Ascending aorta (tissue), 2 donors: Measurements from ENCODE around the gene SH2D7. TPM values are rescaled to one million over a fixed set of nuclear protein-coding genes. Genes with fewer than 3 reads are reported as not detected.
A peak's percentile ranks its signal among the peaks of the same experiment; 100 is the strongest.

ENCODE experiments used
- DNase-seq, 2 donors: peaks; one replicate each; pipeline ENCODE4 v3.0.0-alpha.2; 2019; ENCODE audit warnings: low spot score in 2 of 2
- H3K27ac ChIP-seq, 2 donors: fragments of 200-600 bp; sonication (generic); one replicate each; pipeline ENCODE4 v1.5.1; 2016 to 2017; ENCODE audit warnings: mild to moderate bottlenecking in 1 of 2
- H3K27me3 ChIP-seq: fragments of 200-600 bp; sonication (generic); one replicate; pipeline ENCODE4 v1.5.1; 2017
- H3K36me3 ChIP-seq, 2 donors: fragments of 200-600 bp; sonication (generic); one replicate each; pipeline ENCODE4 v1.5.1; 2016
- H3K4me1 ChIP-seq, 2 donors: fragments of 200-600 bp; sonication (generic); one replicate each; pipeline ENCODE4 v1.5.1; 2016 to 2017; ENCODE audit warnings: mild to moderate bottlenecking in 1 of 2
- H3K4me3 ChIP-seq, 2 donors: fragments of 200-600 bp; sonication (generic); one replicate each; pipeline ENCODE4 v1.5.1; 2016 to 2017; ENCODE audit warnings: mild to moderate bottlenecking in 1 of 2
- H3K9me3 ChIP-seq, 2 donors: fragments of 200-600 bp; sonication (generic); one replicate each; pipeline ENCODE4 v1.5.1; 2016
- intact Hi-C: fragments of 100-400 bp; cut with DNase I; formaldehyde crosslinking; loops from one replicate; pipeline ENCODE4 v1.15.1; 2023
- total RNA-seq: library from RNA; depleted of rRNA; stranded (reverse); fragments of >200 nt; gene quantifications from one replicate; pipeline ENCODE4 v1.1.0, GENCODE V29; 2016
- TF ChIP-seq, protein P1 (sequence below), 3 experiments: fragments of 200-600 bp in 2 of 3; fragments of 450-650 bp in 1 of 3; sonication (generic) in 2 of 3; IDR thresholded peaks; one replicate each; pipeline ENCODE4 v1.5.1; 2016 to 2019; ENCODE audit warnings: antibody characterized with exemption in 3 of 3, mild to moderate bottlenecking in 1 of 3, moderate library complexity in 1 of 3

The SH2D7 gene
- total RNA-seq, 1 donor from 2014 or later, result not detected

- H3K27ac ChIP-seq, result no peak overlapping the region
- no peaks in the 10 kb centered on the region for H3K9me3 ChIP-seq
- TF ChIP-seq, protein P1, sequence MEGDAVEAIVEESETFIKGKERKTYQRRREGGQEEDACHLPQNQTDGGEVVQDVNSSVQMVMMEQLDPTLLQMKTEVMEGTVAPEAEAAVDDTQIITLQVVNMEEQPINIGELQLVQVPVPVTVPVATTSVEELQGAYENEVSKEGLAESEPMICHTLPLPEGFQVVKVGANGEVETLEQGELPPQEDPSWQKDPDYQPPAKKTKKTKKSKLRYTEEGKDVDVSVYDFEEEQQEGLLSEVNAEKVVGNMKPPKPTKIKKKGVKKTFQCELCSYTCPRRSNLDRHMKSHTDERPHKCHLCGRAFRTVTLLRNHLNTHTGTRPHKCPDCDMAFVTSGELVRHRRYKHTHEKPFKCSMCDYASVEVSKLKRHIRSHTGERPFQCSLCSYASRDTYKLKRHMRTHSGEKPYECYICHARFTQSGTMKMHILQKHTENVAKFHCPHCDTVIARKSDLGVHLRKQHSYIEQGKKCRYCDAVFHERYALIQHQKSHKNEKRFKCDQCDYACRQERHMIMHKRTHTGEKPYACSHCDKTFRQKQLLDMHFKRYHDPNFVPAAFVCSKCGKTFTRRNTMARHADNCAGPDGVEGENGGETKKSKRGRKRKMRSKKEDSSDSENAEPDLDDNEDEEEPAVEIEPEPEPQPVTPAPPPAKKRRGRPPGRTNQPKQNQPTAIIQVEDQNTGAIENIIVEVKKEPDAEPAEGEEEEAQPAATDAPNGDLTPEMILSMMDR (IDR thresholded peaks at IDR 0.05), result no peak
- H3K4me1 ChIP-seq, result peaks cover 5 to 14% of the 10 kb centered on the region in 2 donors
- DNase-seq, result no peak
- intact Hi-C loops, result loop anchor here (5.0 kb wide), 2 partner anchors 69 to 361 kb away; partner anchors contain the start of genes HYKK and TBC1D2B
- no peaks in the 10 kb centered on the region for H3K27me3 ChIP-seq
- H3K4me3 ChIP-seq, result no peak overlapping the region
- H3K36me3 ChIP-seq, result no peaks in the 10 kb centered on the region
Measured at GRCh38 chr15:78146425-78147154, 54.2 kb downstream of the SH2D7 start.

DNA sequence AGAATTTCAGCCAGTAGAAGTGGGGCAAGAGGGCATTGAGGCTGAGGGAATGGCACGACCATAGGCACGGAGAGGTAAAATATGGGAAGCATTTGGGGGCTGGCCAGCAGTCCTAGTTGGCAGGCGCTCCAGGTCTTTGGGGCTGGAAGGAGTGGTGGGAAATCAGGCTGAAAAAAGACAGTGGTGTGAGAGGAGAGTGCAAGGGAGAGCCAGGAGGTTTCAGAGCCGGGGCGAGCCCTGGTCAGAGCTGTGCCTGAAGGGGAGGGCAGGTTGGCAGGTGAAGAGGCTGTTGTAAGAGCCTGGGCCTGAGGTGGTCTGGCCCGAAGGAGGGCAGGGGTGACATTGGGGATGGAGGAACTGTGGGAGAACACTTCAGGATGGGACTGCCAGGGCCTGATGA, 55.2 kb downstream of the SH2D7 start:
- intact Hi-C loops, result loop anchor here (5.0 kb wide), 2 partner anchors 70 to 360 kb away; partner anchors contain the start of genes HYKK and TBC1D2B
- Histone ChIP-seq H3K27me3 (no peaks in the 10 kb centered on the region), H3K9me3 (no peaks in the 10 kb centered on the region), H3K4me3 (no peak overlapping the region), H3K36me3 (no peaks in the 10 kb centered on the region), H3K27ac (no peak overlapping the region), H3K4me1 (peaks cover 5 to 14% of the 10 kb centered on the region in 2 donors)
- no peak for DNase-seq
- TF ChIP-seq, protein P1 (IDR thresholded peaks at IDR 0.05), result no peak

DNA sequence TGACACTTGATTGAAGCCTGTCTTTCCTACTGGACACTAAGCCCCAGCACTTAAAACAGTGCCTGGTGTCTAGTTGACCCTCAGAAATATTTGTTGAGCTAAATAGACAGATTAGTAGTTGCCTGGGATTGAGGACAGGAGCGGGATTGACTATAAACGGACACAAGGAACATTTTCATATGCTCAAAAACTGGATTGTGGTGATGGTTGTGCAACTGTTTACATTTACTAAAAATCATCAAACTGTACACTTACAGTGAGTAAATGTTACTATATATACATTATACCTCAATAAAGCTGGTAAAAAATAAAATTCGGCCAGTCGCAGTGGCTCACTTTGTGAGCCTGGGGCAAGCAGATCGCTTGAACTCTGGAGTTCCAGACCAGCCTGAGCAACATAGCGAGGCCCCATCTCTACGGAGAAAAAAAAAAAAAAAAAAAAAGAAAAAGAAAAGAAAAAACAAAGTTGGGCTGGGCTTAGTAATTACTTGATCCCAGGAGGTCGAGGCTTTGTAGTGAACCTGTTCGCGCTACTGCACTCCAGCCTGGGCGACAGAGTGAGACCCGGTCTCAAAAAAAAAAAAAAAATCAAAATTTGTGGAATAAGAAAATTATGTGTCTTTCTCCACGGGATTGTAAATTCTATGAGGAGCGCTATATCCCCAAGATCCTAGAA, 56.2 kb downstream of the SH2D7 start:
- Histone ChIP-seq H3K4me3 (peak overlapping the region; percentile 79 to 90), H3K4me1 (peaks cover 5 to 14% of the 10 kb centered on the region in 2 donors), H3K27ac (peak overlapping the region; percentile 81 to 87), H3K36me3 (no peaks in the 10 kb centered on the region), H3K27me3 (no peaks in the 10 kb centered on the region), H3K9me3 (no peaks in the 10 kb centered on the region)
- TF ChIP-seq, protein P1 (IDR thresholded peaks at IDR 0.05), result no peak
- intact Hi-C loops, result loop anchor here (1.0 to 5.0 kb wide), 5 partner anchors 17 to 359 kb away; partner anchors contain the start of genes CIB2, DNAJA4, HYKK and TBC1D2B
- no peak for DNase-seq

DNA sequence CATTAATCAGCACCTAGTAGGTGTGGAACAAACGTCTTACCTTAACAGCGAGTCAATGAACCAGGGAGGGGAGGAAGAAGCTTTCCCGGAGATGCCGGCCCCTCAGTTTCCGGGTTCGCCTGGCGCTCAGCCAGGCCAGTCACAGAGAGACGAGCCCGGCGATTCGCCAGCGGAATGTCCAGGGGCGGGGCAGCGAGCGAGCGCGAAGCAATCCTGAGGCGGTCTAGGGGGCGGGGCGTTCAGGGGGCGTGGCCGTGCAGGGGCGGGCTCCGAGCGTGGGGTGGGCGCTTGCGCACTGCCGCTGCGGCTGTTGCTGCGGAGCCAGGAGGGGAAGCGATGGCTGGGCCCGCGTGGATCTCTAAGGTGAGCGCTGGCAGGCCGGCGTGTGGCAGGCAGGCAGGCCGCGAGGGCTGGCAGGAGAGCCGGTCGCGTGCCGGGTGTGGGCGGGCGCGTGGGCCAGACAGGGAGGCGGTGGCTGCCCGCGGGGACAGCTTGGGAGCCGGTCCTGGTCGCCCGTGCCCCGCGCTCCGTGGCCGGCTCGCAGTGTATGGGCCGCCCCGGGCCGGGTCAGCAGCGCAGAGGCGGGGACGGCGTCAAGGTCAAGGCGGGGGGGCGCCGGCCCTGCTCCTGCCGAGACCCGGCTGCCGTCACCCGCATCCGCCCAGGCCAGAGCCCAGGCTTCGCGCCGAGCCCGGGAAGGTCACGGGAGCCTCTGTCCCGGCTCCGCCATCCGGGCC, 56.9 kb downstream of the SH2D7 start, which contains the start of gene IDH3A:
IDH3A (plus strand) TSS at position 295 of the 737 bp plus-strand sequence; CDS start at position 337, 42 bp downstream.
- H3K27me3 ChIP-seq, result no peaks in the 10 kb centered on the region
- no peaks in the 10 kb centered on the region for H3K9me3 ChIP-seq
- peaks cover 5 to 14% of the 10 kb centered on the region in 2 donors for H3K4me1 ChIP-seq
- intact Hi-C loops, result loop anchor here (1.0 to 5.0 kb wide), 5 partner anchors 18 to 358 kb away; partner anchors contain the start of genes CIB2, DNAJA4, HYKK and TBC1D2B
- TF ChIP-seq, protein P1 (IDR thresholded peaks at IDR 0.05), result no peak
- H3K36me3 ChIP-seq, result no peaks in the 10 kb centered on the region
- DNase-seq, result peak; percentile 91 to 99
- peak within 1 kb of the TSS; percentile 81 to 87 for H3K27ac ChIP-seq
- H3K4me3 ChIP-seq, result peak within 1 kb of the TSS; percentile 79 to 90
